SK-N-SH treated with all-trans-retinoic acid at 6 μM for 48 hours (cell line): Measurements from ENCODE around the gene CSTA.

Source experiments
- ATAC-seq: fragments of 200-7000 bp; cut with Tn5 transposase; 3 replicates; pipeline ENCODE4 v1.9.1; 2020; ENCODE audit warnings: mild to moderate bottlenecking, moderate library complexity
- ARNTL ChIP-seq: fragments of 450-650 bp; formaldehyde crosslinking; IDR thresholded peaks from 2 replicates; pipeline ENCODE4 v1.5.0; 2020; ENCODE audit warnings: low read depth, mild to moderate bottlenecking, moderate library complexity, borderline replicate concordance
- BACH2 ChIP-seq: fragments of 250-450 bp; sonication (Bioruptor Pico); IDR thresholded peaks from 2 replicates; pipeline ENCODE4 v1.9.0; 2021; ENCODE audit warnings: mild to moderate bottlenecking, borderline replicate concordance
- CSDC2 ChIP-seq: fragments of 250-450 bp; sonication (Bioruptor Pico); IDR thresholded peaks from 2 replicates; pipeline ENCODE4 v1.5.0; 2020; ENCODE audit warnings: mild to moderate bottlenecking, moderate library complexity
- ESRRG ChIP-seq: fragments of 250-450 bp; sonication (Bioruptor Pico); IDR thresholded peaks from 2 replicates; pipeline ENCODE4 v1.6.1; 2021; ENCODE audit warnings: mild to moderate bottlenecking
- GLIS3 ChIP-seq: fragments of 250-450 bp; sonication (Bioruptor Pico); IDR thresholded peaks from 2 replicates; pipeline ENCODE4 v1.5.0; 2020; ENCODE audit warnings: mild to moderate bottlenecking, moderate library complexity
- ISL1 ChIP-seq: fragments of 250-450 bp; sonication (Bioruptor Pico); IDR thresholded peaks from 2 replicates; pipeline ENCODE4 v2.1.2; 2022; ENCODE audit warnings: mild to moderate bottlenecking, moderate library complexity
- OSR1 ChIP-seq: fragments of 250-450 bp; sonication (Bioruptor Pico); IDR thresholded peaks from 2 replicates; pipeline ENCODE4 v1.8.0; 2022; ENCODE audit warnings: moderate library complexity, mild to moderate bottlenecking, inconsistent platforms
- PPARA ChIP-seq: fragments of 250-450 bp; sonication (Bioruptor Pico); IDR thresholded peaks from 2 replicates; pipeline ENCODE4 v1.5.0; 2020; ENCODE audit warnings: mild to moderate bottlenecking, borderline replicate concordance
- RARB ChIP-seq: fragments of 250-450 bp; sonication (Bioruptor Pico); IDR thresholded peaks from 2 replicates; pipeline ENCODE4 v1.8.0; 2021; ENCODE audit warnings: mild to moderate bottlenecking, moderate library complexity
- SNAI2 ChIP-seq: fragments of 250-450 bp; sonication (Bioruptor Pico); IDR thresholded peaks from 2 replicates; pipeline ENCODE4 v1.5.0; 2020; ENCODE audit warnings: mild to moderate bottlenecking, moderate library complexity
- TCF4 ChIP-seq: fragments of 250-450 bp; sonication (Bioruptor Pico); IDR thresholded peaks from 2 replicates; pipeline ENCODE4 v1.8.0; 2021; ENCODE audit warnings: mild to moderate bottlenecking, moderate library complexity, borderline replicate concordance
- TOX ChIP-seq: fragments of 250-450 bp; sonication (Bioruptor Pico); IDR thresholded peaks from 2 replicates; pipeline ENCODE4 v1.8.0; 2021; ENCODE audit warnings: mild to moderate bottlenecking, moderate library complexity, borderline replicate concordance
- ZC3H10 ChIP-seq: fragments of 250-450 bp; sonication (Bioruptor Pico); IDR thresholded peaks from 2 replicates; pipeline ENCODE4 v1.5.1; 2021; ENCODE audit warnings: mild to moderate bottlenecking, moderate library complexity
- ZFP3 ChIP-seq: fragments of 250-450 bp; sonication (Bioruptor Pico); IDR thresholded peaks from 2 replicates; pipeline ENCODE4 v1.5.0; 2020; ENCODE audit warnings: mild to moderate bottlenecking, moderate library complexity
- ZNF565 ChIP-seq: fragments of 450-650 bp; formaldehyde crosslinking; conservative IDR thresholded peaks from 2 replicates; pipeline ENCODE4 v1.5.0; 2020; ENCODE audit warnings: low read depth, mild to moderate bottlenecking, moderate library complexity
- ZNF70 ChIP-seq: fragments of 450-650 bp; formaldehyde crosslinking; IDR thresholded peaks from 2 replicates; pipeline ENCODE4 v1.5.0; 2020; ENCODE audit warnings: mild to moderate bottlenecking, moderate library complexity
- ZNF8 ChIP-seq: fragments of 450-650 bp; formaldehyde crosslinking; IDR thresholded peaks from 2 replicates; pipeline ENCODE4 v1.5.0; 2020; ENCODE audit warnings: mild to moderate bottlenecking, moderate library complexity
- TF ChIP-seq, protein P1 (sequence below): fragments of 250-450 bp; sonication (Bioruptor Pico); IDR thresholded peaks from 2 replicates; pipeline ENCODE4 v1.5.1; 2021; ENCODE audit warnings: mild to moderate bottlenecking, moderate library complexity
- TF ChIP-seq, protein P2 (sequence below): fragments of 250-450 bp; sonication (Bioruptor Pico); IDR thresholded peaks from 2 replicates; pipeline ENCODE4 v1.5.0; 2020; ENCODE audit warnings: mild to moderate bottlenecking, moderate library complexity
- TF ChIP-seq, protein P3 (sequence below): fragments of 250-450 bp; sonication (Bioruptor Pico); IDR thresholded peaks from 2 replicates; pipeline ENCODE4 v1.8.0; 2021; ENCODE audit warnings: low read depth, mild to moderate bottlenecking, moderate library complexity, borderline replicate concordance
- TF ChIP-seq, protein P4 (sequence below): fragments of 250-450 bp; sonication (Bioruptor Pico); IDR thresholded peaks from 2 replicates; pipeline ENCODE4 v1.8.0; 2020; ENCODE audit warnings: mild to moderate bottlenecking, moderate library complexity, borderline replicate concordance

CSTA gene

GRCh38 chr3:122314228-122314876 is 10.7 kb upstream of the CSTA start (continued):
- TF ChIP-seq, protein P1, sequence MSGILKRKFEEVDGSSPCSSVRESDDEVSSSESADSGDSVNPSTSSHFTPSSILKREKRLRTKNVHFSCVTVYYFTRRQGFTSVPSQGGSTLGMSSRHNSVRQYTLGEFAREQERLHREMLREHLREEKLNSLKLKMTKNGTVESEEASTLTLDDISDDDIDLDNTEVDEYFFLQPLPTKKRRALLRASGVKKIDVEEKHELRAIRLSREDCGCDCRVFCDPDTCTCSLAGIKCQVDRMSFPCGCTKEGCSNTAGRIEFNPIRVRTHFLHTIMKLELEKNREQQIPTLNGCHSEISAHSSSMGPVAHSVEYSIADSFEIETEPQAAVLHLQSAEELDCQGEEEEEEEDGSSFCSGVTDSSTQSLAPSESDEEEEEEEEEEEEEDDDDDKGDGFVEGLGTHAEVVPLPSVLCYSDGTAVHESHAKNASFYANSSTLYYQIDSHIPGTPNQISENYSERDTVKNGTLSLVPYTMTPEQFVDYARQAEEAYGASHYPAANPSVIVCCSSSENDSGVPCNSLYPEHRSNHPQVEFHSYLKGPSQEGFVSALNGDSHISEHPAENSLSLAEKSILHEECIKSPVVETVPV (CRISPR knock-in tag), result no peak
- no peak for TF ChIP-seq PPARA (CRISPR knock-in tag)
- TF ChIP-seq GLIS3 (CRISPR knock-in tag), result no peak
- TF ChIP-seq BACH2 (CRISPR knock-in tag), result no peak
- TF ChIP-seq ZNF70, result no peak
- TF ChIP-seq, protein P2, sequence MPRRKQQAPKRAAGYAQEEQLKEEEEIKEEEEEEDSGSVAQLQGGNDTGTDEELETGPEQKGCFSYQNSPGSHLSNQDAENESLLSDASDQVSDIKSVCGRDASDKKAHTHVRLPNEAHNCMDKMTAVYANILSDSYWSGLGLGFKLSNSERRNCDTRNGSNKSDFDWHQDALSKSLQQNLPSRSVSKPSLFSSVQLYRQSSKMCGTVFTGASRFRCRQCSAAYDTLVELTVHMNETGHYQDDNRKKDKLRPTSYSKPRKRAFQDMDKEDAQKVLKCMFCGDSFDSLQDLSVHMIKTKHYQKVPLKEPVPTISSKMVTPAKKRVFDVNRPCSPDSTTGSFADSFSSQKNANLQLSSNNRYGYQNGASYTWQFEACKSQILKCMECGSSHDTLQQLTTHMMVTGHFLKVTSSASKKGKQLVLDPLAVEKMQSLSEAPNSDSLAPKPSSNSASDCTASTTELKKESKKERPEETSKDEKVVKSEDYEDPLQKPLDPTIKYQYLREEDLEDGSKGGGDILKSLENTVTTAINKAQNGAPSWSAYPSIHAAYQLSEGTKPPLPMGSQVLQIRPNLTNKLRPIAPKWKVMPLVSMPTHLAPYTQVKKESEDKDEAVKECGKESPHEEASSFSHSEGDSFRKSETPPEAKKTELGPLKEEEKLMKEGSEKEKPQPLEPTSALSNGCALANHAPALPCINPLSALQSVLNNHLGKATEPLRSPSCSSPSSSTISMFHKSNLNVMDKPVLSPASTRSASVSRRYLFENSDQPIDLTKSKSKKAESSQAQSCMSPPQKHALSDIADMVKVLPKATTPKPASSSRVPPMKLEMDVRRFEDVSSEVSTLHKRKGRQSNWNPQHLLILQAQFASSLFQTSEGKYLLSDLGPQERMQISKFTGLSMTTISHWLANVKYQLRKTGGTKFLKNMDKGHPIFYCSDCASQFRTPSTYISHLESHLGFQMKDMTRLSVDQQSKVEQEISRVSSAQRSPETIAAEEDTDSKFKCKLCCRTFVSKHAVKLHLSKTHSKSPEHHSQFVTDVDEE (CRISPR knock-in tag), result no peak
- no peak for TF ChIP-seq OSR1 (CRISPR knock-in tag)

GRCh38 chr3:122315619-122316018 is 9.4 kb upstream of the CSTA start:
- no peak for TF ChIP-seq PPARA (CRISPR knock-in tag)
- no peak for TF ChIP-seq ZNF8 (CRISPR knock-in tag)
- TF ChIP-seq, protein P2 (CRISPR knock-in tag), result no peak
- no peak for TF ChIP-seq ZNF70
- no peak for TF ChIP-seq ZFP3 (CRISPR knock-in tag)
- TF ChIP-seq ZNF565 (CRISPR knock-in tag), result no peak
- no peak for TF ChIP-seq ZC3H10
- TF ChIP-seq RARB, result no peak
- no peak for TF ChIP-seq BACH2 (CRISPR knock-in tag)
- no peak for TF ChIP-seq TCF4 (CRISPR knock-in tag)
- TF ChIP-seq, protein P3, sequence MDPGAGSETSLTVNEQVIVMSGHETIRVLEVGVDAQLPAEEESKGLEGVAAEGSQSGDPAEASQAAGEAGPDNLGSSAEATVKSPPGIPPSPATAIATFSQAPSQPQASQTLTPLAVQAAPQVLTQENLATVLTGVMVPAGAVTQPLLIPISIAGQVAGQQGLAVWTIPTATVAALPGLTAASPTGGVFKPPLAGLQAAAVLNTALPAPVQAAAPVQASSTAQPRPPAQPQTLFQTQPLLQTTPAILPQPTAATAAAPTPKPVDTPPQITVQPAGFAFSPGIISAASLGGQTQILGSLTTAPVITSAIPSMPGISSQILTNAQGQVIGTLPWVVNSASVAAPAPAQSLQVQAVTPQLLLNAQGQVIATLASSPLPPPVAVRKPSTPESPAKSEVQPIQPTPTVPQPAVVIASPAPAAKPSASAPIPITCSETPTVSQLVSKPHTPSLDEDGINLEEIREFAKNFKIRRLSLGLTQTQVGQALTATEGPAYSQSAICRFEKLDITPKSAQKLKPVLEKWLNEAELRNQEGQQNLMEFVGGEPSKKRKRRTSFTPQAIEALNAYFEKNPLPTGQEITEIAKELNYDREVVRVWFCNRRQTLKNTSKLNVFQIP (CRISPR knock-in tag), result no peak
- TF ChIP-seq OSR1 (CRISPR knock-in tag), result no peak
- no peak for TF ChIP-seq ISL1 (CRISPR knock-in tag)
- TF ChIP-seq ESRRG (CRISPR knock-in tag), result no peak
- no peak for TF ChIP-seq SNAI2 (CRISPR knock-in tag)
- TF ChIP-seq TOX (CRISPR knock-in tag), result no peak
- no peak for TF ChIP-seq ARNTL (CRISPR knock-in tag)
- TF ChIP-seq, protein P4, sequence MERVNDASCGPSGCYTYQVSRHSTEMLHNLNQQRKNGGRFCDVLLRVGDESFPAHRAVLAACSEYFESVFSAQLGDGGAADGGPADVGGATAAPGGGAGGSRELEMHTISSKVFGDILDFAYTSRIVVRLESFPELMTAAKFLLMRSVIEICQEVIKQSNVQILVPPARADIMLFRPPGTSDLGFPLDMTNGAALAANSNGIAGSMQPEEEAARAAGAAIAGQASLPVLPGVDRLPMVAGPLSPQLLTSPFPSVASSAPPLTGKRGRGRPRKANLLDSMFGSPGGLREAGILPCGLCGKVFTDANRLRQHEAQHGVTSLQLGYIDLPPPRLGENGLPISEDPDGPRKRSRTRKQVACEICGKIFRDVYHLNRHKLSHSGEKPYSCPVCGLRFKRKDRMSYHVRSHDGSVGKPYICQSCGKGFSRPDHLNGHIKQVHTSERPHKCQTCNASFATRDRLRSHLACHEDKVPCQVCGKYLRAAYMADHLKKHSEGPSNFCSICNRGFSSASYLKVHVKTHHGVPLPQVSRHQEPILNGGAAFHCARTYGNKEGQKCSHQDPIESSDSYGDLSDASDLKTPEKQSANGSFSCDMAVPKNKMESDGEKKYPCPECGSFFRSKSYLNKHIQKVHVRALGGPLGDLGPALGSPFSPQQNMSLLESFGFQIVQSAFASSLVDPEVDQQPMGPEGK (CRISPR knock-in tag), result no peak
- TF ChIP-seq CSDC2, result no peak
- no peak for ATAC-seq
